ENCODE measurements around the gene NBEAL1.
"Not testable (repeated sequence)": the region's sequence is repeated elsewhere in the genome, so short reads cannot be mapped to it uniquely, and the experiment has no call there.

Gene NBEAL1

GRCh38 chr2:203225423-203226039 lies 210.9 kb downstream of the NBEAL1 start:
- DNase-seq (ENCODE audit: low read depth in 2 of 2), result peak in 1 of 2 donors; percentile 9

GRCh38 chr2:203229674-203230073 lies 215.0 kb downstream of the NBEAL1 start:
- not testable (repeated sequence) for DNase-seq (ENCODE audit: low read depth in 2 of 2)

- DNase-seq (ENCODE audit: low read depth in 2 of 2), result no peak
Measured at GRCh38 chr2:203237346-203238238, 222.9 kb downstream of the NBEAL1 start.

- no peak for DNase-seq (ENCODE audit: low read depth in 2 of 2)
Measured at GRCh38 chr2:203238292-203238703, 223.6 kb downstream of the NBEAL1 start.

GRCh38 chr2:203238704-203239526 lies 224.2 kb downstream of the NBEAL1 start, which contains the start of gene CYP20A1:
Gene CYP20A1, plus strand, starts transcription at chr2:203239018. Its CDS starts 45 bp downstream, at chr2:203239063.
- peak; percentile 91 to 96 for DNase-seq (ENCODE audit: low read depth in 2 of 2)

- DNase-seq (ENCODE audit: low read depth in 2 of 2), result no peak
Measured at GRCh38 chr2:203240491-203240890, 225.8 kb downstream of the NBEAL1 start.

- DNase-seq (ENCODE audit: low read depth in 2 of 2), result no peak
Measured at GRCh38 chr2:203242518-203242917, 227.8 kb downstream of the NBEAL1 start.

GRCh38 chr2:203246646-203247045 lies 232.0 kb downstream of the NBEAL1 start:
- no peak for DNase-seq (ENCODE audit: low read depth in 2 of 2)

GRCh38 chr2:203252818-203253217 lies 238.1 kb downstream of the NBEAL1 start:
- DNase-seq (ENCODE audit: low read depth in 2 of 2), result no peak

GRCh38 chr2:203253422-203254095 lies 238.9 kb downstream of the NBEAL1 start:
- not testable (repeated sequence) for DNase-seq (ENCODE audit: low read depth in 2 of 2)

GRCh38 chr2:203261326-203262159 lies 246.9 kb downstream of the NBEAL1 start:
- no peak for DNase-seq (ENCODE audit: low read depth in 2 of 2)
